HFF-Myc (cell line): ENCODE measurements around the gene ZNF385B.

Source experiments
- DNase-seq: peaks from one replicate; pipeline ENCODE4 v3.0.0-alpha.2; 2011; ENCODE audit warnings: low read depth; ENCODE audit errors: extremely low read depth
- H3K4me3 ChIP-seq: replicated peaks from 2 replicates; pipeline ENCODE4 v1.5.1; 2011; ENCODE audit warnings: low read depth, mild to moderate bottlenecking, control low read depth, low read length
- TF ChIP-seq, protein P1 (sequence below): IDR thresholded peaks from 2 replicates; pipeline ENCODE4 v1.5.1; 2012; ENCODE audit warnings: mild to moderate bottlenecking, low read depth, low read length, control low read depth; ENCODE audit errors: missing control alignments

ZNF385B gene

DNA sequence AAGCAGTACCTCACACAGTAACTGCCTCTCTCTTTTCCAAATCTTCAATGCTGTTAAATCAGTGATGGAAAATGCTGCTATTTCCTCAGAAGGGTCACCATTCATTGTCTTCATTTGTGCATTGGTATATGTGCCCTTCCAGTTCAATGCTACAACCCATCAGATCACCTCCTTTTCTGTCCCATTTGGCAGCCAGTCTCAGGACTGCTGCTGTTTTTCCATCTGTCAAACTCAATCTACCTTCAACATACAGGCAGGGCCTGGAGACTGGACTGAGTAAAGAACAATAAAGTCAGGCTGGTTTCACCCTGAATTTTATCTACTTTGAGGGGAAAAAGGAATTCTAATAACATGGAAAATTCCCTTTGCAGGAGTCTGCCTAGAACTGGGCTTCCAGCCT is 17.9 kb downstream of the ZNF385B start:
- H3K4me3 ChIP-seq: no peak overlapping the region
- no peak for DNase-seq
- TF ChIP-seq, protein P1, sequence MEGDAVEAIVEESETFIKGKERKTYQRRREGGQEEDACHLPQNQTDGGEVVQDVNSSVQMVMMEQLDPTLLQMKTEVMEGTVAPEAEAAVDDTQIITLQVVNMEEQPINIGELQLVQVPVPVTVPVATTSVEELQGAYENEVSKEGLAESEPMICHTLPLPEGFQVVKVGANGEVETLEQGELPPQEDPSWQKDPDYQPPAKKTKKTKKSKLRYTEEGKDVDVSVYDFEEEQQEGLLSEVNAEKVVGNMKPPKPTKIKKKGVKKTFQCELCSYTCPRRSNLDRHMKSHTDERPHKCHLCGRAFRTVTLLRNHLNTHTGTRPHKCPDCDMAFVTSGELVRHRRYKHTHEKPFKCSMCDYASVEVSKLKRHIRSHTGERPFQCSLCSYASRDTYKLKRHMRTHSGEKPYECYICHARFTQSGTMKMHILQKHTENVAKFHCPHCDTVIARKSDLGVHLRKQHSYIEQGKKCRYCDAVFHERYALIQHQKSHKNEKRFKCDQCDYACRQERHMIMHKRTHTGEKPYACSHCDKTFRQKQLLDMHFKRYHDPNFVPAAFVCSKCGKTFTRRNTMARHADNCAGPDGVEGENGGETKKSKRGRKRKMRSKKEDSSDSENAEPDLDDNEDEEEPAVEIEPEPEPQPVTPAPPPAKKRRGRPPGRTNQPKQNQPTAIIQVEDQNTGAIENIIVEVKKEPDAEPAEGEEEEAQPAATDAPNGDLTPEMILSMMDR: no peak

DNA sequence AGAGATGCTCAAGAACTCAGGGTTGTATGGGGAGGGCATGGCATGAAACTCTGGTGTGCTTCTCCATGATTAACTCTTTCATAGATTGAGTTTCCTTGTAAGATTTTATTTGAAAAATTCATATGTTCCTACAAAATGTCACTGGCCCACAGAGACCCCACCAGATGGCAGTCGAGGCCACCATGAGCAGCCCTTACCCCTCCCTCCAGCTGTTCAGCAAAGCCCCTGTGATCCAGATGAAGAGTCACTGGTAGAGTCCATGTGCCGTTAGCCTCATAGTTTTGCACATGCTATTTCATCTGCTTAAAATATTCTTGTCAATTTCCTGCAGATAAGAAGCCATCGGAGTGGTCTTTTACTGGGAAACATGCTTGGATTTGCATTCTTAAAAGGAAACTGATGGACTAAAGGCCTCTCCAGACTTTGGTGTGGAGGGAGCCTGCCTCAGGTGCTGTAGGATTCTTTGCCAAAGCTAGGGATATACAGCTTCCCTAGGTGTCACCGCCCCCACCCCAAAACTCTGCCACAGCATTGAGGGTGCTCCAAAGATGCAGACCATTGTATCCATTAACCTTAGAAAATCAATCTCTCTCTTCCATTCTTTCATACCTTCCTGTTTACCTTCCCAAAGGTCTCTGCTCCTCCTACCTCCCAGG is 18.8 kb downstream of the ZNF385B start:
- TF ChIP-seq, protein P1: peak; percentile 50
- H3K4me3 ChIP-seq: no peak overlapping the region
- peak; percentile 12 for DNase-seq

DNA sequence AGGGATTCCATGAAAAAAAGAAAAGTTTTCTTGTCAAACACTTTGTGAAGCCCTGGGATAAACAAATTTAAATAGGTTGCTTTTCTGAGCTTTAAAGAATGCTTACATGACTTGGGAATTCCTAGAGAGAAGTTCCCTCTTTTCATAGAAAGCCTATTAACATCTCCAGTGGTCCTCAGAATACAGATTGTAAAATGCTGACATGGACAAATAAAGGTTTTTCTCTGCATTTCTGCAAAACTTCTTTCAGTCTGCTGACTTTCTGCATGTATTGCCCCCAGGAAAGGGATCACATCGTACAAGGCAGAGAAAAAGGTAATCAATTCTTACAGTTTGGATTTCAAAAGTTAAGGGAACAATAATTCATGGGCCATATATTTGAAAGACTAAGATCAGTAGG is 20.6 kb downstream of the ZNF385B start:
- TF ChIP-seq, protein P1: no peak
- DNase-seq: no peak
- H3K4me3 ChIP-seq: no peak overlapping the region

DNA sequence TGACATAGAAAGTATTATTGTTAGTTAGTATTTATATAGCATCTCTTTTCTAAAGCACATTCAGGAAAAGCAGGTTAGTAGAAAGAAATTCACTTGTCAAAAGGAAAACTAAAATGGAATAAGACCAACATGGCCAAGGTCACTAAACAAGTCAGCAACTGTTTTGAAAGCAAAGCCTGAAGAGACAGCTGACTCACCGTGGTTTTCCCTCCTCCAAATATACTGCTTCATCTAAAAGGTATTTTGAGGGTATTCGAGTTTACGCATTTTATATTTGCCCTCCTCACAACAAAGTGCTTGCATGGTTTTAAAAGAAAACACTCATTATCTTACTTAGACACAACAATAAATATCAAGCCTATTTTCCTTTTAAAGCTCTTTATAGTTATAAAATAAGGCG is 24.0 kb downstream of the ZNF385B start:
- TF ChIP-seq, protein P1: no peak

DNA sequence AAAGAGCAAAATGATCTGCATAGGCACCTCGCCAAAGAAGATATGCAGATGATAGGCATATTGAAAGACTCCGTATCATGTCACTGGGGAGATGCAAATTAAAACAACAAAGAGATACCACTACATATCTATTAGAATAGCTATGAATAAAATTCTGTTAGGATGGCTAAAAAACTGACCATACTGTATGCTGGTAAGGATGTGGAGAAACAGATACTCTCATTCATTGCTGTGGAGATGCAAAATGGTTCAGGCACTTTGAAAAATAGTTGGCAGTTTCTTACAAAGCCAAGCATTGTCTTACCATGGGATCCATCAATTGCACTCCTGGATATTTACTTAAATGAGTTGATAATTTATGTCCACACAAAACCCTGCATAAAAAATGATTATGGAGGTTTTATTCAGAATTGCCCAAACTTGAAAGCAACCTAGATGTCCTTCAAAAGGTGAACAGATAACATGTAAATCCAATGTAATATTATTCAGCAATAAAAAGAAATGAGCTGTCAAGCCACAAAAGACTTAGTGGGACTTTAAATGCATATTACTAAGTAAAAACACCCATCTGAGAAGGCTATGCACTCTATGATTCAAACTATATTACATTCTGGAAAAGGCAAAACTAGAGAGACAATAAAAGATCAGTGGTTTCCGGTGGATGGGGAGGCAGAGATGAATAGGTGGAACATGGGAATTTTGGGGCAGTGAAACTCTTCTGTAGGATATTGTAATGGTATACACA is 31.2 kb downstream of the ZNF385B start:
- TF ChIP-seq, protein P1: no peak
- no peak overlapping the region for H3K4me3 ChIP-seq
- DNase-seq: no peak

More for the DNA sequence above, 24.0 kb downstream of the ZNF385B start:
- H3K4me3 ChIP-seq: no peak overlapping the region
- DNase-seq: no peak

DNA sequence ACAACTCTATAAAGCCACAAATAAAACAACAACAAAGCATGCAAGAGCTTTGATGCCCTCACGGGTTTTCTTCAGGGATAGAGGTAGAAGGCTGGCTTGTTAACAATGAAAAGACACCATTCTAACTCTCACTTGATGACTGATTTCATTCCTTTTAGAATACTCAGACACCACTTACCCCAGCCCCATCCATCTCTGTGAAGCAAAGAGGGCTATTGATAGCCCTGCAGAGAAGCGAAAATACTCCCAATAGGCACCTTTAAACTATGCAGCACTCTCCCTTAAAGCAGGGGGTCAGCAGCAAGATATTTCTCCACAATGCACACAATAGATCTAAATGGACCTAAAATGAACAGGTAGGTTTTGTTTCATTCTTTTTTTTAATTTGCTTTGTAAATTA is 35.1 kb downstream of the ZNF385B start:
- no peak overlapping the region for H3K4me3 ChIP-seq
- TF ChIP-seq, protein P1: no peak
- no peak for DNase-seq
